GM18858 (cell line): ENCODE data around the gene EIF2S2.

ENCODE experiments used
- ATAC-seq: cut with Tn5 transposase; IDR thresholded peaks from one replicate; pipeline ENCODE4 v1.9.1; 2021; ENCODE audit not compliant: unreplicated experiment

EIF2S2 gene

DNA sequence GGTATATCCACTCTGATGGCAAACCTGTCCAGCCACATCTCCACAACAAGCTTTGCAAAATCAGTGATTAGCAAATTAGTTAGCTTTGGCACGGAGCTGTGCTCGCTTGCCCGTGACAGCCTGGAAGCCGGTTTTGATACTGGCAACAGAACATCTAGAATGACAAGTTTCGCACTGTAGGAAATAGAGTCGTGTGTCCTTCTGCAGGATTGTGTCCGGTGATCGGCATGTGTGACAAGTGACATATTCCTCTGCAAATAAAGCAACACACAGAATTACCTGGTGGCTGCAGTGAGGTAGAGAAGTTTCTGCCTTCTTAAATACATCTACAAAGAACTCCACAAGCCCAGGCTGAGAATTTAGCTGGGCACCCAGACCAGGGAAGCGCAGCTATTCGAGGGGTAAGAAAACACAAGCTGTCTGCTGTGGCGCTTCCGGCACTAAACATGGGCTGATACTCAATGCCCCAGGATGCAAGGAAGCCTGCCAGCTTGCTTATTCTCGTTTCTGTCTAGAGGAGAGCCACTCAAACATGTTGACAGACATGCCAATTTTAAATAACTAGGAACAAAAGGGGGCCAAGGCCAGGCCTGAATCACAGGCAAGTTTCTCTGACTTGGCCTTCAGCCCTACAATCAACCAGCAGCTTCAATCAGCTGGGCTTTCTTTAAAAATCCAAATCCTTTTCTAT, 22.2 kb downstream of the EIF2S2 start:
- ATAC-seq, result no peak

DNA sequence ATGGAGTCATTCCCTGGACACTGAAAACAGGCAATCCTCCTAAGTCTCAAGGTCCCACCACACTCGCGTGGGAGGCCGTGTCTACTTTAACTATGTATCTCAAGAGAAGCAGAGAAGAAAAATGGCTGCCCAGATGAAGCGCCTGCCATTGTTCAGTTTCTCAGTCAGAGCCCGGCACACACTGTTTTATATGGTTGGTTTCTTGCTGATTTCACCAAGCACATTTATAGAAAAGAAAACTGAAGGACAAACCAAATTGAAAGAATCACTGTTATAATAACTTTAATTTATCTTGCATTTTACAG, 22.9 kb downstream of the EIF2S2 start:
- ATAC-seq, result no peak

DNA sequence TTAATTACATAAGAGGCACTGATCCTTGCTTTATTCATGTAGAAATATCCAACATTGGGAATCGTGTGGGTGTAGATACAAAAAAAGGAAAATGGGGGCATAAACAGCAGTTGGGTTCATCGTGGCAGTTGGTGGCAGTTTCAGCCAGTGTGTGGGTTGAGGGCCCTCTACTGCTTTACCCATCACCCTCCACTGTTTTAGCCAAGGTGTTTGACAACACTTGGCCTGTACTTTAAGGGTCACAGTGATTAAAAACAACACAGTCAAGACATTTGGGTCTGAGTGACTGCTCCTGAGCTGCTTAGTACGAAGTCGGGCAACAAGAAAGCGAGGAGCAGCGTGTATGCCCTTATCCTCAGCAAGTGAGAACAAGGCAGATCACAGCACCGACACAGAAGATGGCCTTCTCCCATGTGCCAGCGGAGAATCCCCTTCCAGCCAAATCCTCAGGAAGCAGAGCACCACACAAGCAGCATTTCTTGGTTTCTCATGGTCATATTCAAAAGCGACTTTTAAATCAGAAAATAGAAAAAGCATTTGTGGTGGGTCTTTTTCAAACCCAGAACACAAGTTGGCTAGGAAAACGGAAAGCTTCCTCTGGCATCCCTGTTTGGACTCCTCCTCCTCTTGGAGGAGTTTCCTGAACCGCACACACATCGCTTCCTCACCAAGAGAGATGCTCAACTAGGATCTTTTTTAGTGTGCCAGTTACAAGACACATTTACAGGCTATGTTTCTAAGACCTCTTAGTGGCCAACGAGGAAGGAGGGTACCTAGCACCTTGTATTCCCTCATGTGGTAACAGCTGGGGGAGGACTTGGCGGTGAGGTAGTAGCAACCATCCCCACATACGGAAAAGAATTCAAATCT, 23.5 kb downstream of the EIF2S2 start:
- ATAC-seq, result no peak

DNA sequence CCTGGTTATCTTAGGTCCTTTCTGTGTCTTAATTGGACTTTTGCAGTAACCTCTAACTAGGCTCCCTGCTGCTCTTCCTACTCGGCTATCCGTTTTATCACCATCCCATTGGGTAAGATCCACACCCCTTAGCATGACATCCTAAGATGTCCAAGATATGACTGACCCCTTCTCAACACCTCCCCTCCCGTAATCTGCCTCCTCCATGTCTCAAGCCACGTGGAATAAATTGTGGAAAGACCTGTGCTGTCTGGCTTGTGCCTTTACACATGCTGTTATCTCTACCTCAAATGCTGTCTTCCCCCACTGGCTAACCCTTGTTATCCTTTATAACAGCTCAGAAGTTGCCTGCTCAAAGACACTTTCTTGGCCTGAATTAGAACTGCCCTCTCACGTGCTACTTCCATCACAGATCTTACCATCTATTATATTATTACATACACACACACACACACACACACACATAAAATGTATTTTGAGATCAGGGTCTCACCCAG, 26.5 kb downstream of the EIF2S2 start:
- ATAC-seq, result no peak

DNA sequence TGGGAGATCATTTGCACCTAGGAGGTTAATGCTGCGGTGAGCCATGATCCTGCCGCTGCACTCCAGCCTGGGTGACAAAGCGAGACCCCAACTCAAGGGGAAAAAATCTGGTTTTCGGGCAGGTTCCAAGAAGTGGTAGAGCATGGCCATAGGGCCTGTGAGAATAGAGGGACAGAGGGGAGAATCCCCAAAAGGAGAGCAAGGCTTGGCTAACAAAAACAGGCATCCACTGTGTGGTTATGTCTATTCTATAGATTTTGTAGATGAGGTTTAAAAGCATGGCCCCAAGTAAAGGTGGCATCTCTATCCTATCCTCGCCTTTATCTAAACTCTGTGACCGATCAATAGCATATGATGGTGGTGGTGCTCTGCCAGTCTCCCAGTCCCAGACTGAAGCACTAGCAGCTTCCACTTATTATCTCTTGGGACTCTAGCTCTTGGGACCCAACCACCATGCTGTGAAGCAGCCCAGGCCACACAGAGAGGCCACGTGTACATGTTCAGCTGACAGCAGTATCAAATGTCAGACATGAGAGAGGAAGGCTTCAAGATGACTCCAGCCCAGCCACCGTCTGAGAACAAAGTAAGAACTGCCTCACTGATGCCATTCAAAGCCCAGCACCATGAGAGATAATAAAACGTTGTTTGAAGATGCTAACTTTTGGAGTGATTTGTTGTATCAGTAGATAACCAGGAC, 27.7 kb downstream of the EIF2S2 start:
- no peak for ATAC-seq

DNA sequence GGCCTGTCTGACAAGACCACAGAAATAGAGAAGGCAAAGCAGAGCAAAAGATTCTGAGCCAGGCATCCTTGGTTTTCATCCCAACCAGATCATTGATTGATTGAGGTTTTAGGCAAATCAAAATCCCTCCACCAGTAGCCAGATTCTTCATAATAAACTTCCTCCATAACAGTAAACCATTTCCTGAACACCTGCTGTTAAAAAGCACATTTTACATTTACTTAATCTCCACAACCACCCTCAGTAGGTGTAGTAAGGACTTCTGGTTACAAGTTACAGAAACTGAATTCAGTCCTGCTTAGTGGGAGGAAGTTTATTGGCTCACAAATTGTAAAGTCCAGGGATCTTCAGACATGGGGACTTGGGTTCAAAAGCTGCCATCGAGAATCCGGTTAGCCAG, 28.3 kb downstream of the EIF2S2 start:
- no peak for ATAC-seq

DNA sequence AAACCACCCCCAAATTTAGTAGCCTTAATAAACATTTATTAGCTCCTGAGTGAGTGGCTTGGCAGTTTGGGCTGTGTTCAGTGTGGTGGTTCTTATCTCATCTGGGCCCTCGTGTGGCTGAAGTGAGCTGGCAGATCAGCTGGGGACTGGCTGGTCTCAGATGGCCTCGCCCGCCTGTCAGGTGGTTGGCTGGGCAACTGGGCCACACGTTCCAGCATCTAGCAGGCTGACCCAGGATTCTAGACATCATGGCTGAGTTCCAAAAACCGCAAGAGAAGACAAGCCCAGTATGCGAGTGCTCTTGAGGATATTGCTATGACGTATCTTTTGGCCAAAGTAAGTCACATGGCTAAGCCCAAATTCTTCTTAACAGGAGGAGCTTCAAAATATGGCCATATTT, 28.9 kb downstream of the EIF2S2 start:
- ATAC-seq, result no peak

DNA sequence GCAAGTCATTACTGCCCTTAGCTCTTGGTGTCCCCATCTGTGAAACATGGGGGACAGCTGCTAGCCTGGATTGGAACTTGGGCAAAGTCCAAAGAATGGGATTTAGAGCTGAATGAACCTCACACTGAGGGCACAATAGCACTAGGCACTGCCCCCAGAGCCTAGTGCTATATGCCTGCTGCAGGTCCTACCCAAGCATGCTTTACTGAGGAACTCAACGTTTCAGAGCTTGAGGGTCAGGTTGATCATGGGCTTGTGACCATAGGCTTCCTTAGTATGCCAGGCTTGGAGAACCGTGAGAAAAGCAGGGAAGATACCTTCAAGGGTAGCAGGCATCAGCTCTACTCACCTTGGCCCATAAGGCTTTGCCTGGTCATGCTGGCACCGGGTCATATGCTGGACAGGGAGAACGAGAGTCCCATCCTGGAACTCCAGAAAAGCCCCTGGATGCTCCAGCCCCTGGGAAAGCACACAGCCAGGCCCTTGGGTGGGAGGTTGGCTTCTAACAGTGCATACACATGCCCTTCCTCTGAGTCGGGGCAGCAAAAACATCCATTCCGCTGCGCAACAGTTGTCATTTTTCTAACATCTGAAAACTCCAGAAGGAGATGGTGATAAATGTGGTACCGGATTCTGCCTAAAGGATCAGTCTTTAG, 29.7 kb downstream of the EIF2S2 start:
- ATAC-seq, result no peak

DNA sequence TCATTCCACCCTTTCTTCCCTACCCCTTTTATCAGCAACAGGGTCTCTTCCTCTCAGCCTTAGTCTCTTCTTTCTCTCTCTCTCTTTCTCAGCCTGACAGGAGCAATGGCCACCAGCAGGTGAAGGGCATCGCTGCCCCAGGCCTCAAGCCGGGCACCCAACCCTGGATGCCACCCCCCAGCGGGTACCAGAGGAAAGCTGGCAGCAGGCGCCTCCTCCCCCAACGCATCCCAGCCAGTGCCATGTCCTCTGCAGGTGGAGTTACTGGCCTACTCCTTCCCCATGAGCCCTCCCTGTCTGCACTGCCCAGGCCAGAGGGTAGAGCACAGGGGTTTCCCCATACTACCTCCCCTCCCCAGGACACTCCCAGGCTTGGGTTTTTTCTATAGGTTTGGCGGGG, 32.2 kb downstream of the EIF2S2 start:
- no peak for ATAC-seq

DNA sequence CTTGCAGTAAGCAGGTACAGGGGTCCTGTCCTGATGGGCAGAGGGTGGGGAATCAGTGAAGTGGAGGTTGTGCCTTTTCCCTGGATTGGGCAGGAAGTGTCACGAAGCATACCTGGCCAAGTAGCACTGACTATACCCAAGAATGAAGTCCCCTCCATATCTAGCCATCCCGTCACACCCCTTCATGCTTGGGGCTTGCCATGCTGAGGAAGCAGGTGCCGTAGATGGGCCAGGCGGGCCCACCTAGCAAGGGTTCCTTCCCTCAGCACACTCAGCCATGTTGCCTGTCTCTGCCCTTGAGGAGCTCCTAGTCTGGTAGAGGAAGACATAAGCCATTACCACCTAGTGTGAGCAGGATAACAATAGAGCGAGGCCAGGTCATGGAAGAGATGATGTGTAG, 33.5 kb downstream of the EIF2S2 start:
- ATAC-seq, result no peak

DNA sequence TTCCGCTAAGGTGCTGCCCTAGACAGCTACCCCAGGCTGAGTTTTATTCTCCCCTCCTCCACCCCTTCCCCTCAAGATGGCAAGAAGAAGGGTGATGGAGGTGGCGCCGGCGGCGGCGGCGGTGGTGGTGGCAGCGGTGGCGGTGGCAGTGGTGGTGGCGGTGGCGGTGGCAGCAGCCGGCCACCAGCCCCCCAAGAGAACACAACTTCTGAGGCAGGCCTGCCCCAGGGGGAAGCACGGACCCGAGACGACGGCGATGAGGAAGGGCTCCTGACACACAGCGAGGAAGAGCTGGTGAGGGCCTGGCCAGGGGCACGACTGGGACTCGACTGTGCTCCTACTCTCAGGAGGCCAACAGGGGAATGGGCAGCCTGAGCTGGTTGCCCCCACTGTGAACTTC, 35.1 kb downstream of the EIF2S2 start:
- no peak for ATAC-seq

DNA sequence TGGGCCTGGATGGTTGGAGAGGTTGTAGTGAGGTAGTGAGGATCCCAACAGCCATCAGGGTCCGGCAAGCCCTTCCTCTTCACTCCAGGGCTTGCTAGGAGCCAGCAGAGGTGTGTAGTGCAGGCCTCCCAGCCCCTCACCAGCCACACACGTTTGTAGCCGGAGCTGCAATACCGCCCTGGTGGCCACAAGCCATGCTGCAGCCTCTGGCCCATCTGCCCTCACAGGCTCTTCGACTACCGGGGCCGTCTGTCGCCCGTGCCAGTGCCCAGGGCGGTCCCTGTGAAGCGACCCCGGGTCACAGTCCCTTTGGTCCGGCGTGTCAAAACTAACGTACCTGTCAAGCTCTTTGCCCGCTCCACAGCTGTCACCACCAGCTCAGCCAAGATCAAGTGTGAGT, 36.4 kb downstream of the EIF2S2 start:
- ATAC-seq, result no peak

DNA sequence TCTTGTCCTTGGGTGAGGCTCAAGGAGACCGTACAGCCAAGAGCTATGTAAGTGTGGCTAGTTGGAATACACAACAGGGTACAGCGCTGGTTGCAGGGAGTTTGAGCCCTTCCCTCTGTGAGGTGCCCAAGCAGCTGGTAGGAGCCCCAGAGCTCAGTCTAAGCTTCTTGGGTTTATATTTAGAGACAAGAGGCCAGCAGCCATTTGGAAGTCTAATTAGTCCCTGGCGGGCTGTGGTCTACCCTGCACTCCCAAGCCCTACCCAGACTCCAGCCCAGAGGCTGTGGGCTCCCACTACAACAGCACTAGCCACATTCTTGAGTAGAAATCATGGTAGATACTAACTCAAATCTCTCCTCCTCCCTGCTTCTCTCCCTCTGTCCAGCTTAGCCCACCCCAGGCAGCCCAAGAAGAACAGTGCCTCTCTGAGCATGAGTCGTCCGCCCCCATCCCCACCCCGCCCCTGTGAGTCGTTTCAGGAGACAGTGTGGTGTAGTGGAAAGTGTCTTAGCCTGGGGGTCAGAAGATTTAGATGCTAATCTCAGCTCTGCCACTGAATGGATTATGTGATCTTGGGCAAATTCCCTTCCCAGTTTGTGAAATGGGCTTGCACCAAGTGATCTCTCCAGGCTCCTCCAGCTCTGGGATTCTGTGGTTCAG, 37.8 kb downstream of the EIF2S2 start:
- no peak for ATAC-seq

DNA sequence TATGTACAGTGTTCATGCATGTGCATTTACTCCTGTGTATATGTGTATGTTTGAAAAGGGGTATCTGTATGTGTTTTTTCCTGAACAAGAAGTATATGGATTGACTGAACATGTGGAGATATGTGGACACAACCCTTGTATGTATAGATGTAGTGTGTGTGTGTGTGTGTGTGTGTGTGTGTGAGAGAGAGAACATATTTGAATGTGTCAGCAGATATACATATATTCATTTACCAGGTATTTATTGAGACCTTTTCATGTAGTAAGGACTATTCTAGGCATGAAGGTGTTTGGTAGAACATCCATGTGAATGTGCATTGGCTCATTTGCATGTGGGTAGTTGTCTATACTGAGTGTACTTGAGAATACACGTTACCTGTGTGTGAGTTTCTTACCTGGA, 39.3 kb downstream of the EIF2S2 start:
- no peak for ATAC-seq

DNA sequence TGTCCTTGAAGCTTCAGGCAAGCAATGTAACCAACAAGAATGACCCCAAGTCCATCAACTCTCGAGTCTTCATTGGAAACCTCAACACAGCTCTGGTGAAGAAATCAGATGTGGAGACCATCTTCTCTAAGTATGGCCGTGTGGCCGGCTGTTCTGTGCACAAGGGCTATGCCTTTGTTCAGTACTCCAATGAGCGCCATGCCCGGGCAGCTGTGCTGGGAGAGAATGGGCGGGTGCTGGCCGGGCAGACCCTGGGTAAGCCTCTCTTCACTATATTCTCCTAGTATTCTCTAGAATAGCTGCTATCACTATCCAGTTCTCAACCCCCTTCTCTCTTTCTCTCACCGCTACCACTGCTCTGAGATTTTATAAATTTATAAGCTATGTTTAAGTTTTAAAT, 40.0 kb downstream of the EIF2S2 start:
- ATAC-seq, result no peak

DNA sequence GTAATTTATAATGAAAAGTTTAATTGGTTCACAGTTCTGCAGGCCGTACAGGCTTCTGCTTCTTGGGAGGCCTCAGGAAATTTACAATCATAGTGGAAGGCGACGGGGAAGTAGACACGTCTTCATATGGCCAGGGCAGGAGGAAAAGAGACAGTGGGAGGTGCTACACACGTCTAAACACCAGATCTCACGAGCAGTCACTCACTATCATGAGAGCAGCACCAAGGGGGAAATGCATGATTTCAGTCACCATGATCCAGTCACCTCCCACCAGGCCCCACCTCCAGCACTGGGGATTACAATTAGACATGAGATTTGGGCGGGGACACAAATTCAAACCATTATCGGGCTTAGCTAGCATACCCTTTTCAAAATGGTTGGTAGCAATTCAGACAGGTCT, 41.2 kb downstream of the EIF2S2 start:
- no peak for ATAC-seq

DNA sequence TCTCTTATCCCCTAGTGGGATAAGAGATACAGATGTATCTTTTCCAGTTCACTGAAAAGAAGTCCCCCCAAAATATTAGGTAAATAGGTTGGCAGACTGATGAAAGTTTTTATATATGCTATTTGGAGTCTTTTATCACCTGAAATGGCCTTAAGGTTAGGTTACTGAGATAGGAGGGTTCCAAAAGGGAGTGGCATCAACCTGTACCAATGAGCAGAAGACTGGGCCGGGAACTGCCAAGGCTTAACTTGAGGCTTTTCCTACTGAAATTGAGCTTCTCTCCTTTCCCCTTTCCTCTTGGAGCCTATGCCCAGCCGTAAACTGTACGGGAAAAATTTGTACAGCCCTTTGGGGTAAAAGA, 42.0 kb downstream of the EIF2S2 start:
- no peak for ATAC-seq

DNA sequence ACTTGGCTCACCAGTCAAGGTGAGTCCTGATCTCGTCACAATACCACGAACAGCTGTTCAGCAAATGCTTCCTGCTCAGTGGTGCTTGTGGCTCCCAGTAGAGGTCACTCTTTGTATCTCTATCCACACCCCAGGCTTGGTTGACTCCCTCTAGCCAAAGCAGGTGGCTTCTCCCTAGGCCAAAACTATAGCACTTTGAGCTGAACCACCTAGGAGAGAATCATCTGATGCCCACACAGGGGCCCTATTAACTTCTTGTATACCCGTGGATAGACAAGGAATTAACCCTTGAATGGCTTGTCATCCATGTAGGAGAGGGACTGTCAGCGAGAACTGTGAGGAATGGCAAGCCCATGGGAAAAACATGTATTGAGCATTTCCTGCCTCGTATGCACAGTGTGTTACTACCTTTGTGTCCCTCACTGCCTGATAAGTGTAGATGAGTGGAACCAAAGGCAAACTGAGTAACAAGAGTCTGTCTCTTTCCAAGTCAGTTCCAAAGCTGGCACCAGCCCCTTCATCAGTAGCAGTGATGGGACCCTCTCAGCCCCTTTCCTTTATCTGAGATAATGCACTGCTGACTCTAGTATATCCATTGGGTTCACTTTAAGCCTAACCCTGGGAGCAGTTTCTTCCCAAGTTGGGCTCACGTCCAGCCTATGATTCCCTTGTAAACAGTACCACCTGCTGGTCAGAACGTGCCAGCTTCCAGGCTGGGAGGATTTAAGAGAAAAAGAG, 42.5 kb downstream of the EIF2S2 start:
- no peak for ATAC-seq

DNA sequence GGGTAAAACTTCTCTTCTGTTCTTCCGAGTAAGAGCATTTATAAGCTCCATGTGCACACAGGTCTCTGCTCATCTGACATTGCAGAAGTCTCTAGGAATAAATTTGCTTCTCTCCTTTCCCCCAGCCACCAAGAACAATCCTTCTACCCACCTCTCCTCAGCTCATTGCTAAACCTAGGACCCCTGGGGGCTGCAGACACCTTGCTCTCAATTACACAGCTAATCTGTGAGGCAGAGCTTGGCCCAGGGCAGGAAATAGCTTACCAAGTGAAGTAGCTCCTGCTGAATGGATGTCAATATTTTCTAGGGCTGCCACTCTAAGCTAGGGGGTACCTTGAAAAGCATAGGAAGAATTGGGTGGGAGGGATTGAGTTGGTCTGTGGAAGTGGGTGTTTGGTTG, 44.0 kb downstream of the EIF2S2 start:
- ATAC-seq, result no peak

DNA sequence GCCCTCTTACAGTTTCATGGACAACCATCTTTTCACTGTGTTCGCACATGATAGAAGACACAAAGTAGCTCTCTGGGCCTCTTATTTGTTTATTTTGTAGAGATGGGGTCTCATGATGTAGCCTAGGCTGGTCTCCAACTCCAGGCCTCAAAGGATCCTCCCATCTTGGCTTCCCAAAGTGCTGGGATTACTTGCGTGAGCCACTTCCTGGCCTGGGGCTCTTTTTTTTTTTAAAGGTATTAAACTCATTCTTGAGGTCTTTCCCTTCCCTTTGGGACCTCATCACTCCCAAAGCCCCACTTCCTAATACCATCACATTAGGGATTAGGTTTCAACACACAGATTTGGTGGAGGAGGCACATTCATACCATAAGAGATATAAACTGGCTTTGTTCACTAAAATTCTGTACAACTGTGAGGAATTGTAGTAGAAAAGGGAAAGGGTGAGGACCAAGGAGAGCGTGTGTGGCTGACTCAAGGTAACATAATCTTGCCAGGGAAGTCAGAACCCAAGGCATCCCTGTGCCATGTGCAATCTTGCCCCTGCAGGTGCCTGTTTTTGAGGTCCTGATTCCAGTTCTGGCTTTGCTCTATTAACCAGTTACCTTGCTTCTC, 45.5 kb downstream of the EIF2S2 start:
- ATAC-seq, result no peak
